BLaER1 treated with 17β-estradiol and CSF1 and Interleukin-3, amounts not matched to agents 10 nM and 100 nM (cell line): ENCODE results near the gene RGL1.

ENCODE experiments used
- H3K27ac ChIP-seq, 11 experiments: shearing (Covaris generic); formaldehyde crosslinking; 2 replicates each; pipeline ENCODE4 v1.8.1; 2022
- H3K27me3 ChIP-seq, 11 experiments: shearing (Covaris generic); formaldehyde crosslinking; 2 replicates each; pipeline ENCODE4 v1.8.1; 2022
- H3K36me3 ChIP-seq, 11 experiments: shearing (Covaris generic); formaldehyde crosslinking; 2 replicates each; pipeline ENCODE4 v1.8.1; 2022
- H3K4me1 ChIP-seq, 10 experiments: shearing (Covaris generic); formaldehyde crosslinking; 2 replicates each; pipeline ENCODE4 v1.8.1; 2022
- H3K4me2 ChIP-seq, 11 experiments: shearing (Covaris generic); formaldehyde crosslinking; 2 replicates each; pipeline ENCODE4 v1.8.1; 2022
- H3K4me3 ChIP-seq, 10 experiments: shearing (Covaris generic); formaldehyde crosslinking; 2 replicates each; pipeline ENCODE4 v1.8.1; 2022
- H3K9ac ChIP-seq, 11 experiments: shearing (Covaris generic); formaldehyde crosslinking; 2 replicates each; pipeline ENCODE4 v1.8.1; 2022
- H3K9me3 ChIP-seq, 11 experiments: shearing (Covaris generic); formaldehyde crosslinking; replicated peaks in 1 of 11; 2 replicates each; pipeline ENCODE4 v1.8.1; 2022
- H4K20me1 ChIP-seq, 11 experiments: shearing (Covaris generic); formaldehyde crosslinking; 2 replicates each; pipeline ENCODE4 v1.8.1; 2022
- Cebpa-rat ChIP-seq, 11 experiments: shearing (Covaris generic); IDR thresholded peaks; 2 replicates each; pipeline ENCODE4 v1.8.1; 2022

The RGL1 gene

DNA sequence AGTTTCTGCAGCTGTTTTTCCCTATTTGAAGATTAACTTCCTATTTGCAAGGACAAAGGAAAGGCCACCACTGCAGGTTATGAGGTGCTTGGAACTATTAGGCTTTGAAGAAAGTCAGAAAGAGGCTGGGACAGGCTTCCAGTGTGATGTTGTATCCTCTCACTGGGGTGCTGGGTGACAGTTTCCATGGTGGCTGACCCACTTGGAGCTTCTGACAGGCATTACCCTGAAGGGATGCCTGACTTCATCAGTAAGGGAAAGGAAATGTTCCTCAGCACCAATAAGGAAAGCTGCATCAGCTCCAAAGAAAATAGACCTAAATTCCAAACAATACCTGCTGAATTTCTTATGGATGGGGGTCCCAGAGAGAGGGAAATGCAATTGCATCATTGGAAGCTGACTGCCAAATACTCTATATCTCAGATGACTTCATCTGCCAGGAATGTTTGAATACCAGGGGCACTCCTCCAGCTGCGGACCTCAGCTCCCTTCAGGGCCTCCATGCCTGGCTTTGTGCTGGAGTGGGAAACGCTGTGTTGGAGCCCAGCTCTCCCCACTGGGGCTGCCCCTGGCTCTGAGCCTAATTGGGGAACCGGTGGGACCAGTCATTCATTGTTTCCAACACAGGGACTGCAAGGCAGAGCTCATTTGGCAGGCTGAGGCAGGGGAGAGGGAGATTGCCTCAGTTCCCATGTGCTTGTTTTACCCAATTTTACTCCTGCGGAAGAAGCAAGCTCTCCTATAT is 76.6 kb downstream of the RGL1 start:
- Histone ChIP-seq H3K36me3 (peaks cover 64 to 99% (median 72%) of the 10 kb centered on the region in 11 experiments), H3K9ac (peak overlapping the region in 2 of 11 experiments; percentile 9 to 83; a peak in 2 of 22 replicates), H3K4me1 (peaks cover 67 to 100% (median 95%) of the 10 kb centered on the region in 10 experiments), H4K20me1 (no peaks in the 10 kb centered on the region), H3K27ac (peak overlapping the region in 8 of 11 experiments; percentile 20 to 96 (median 56); a peak in 13 of 22 replicates), H3K27me3 (no peaks in the 10 kb centered on the region), H3K4me2 (peak overlapping the region in 10 of 11 experiments; percentile 7 to 92 (median 42); a peak in 15 of 22 replicates), H3K9me3 (peaks cover 0 to 53% (median 34%) of the 10 kb centered on the region in 11 experiments; a peak in 15 of 22 replicates), H3K4me3 (no peak overlapping the region)
- TF ChIP-seq Cebpa-rat (IDR thresholded peaks at IDR 0.05), result no peak

DNA sequence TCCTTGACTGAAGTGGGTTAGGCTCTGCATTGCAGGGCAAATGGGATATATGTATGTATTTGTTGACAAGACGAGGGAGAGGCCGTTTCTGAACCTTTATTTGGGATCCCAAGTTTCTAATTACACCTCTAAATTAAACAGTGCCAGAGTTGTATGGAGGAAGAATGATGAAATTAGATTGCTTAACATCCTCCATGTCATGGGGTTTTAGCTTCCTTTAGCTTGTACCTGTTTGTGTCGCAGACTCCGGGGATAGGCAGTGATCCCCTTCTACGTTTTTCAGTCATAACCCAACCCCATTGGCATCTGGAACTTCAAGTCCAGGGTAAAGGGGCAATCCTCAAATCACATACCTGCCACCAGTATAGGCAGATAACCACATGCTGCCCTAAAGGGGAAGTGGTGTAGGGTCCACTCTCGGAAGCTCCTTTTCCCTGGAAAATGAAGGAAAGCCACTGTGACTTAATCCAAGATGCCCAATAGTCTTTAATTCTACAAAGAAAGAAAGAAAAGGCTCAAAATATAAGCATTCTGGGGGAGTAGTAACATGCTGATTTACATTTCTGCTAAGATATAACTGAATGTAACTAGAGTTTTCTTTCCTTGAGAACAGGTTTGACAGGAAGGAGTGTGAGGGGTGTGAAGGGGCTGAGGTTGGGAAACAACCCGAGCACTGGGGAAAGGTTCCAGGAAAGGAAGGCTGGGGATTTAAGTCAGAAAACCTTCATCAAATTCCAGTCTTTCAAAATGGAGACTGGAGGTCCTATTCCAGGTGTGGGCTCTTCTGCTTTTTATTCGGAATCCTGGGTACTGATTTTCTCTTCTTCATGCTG is 77.6 kb downstream of the RGL1 start:
- H3K27ac ChIP-seq, result peak overlapping the region in 10 of 11 experiments; percentile 5 to 96 (median 58); a peak in 15 of 22 replicates
- H3K4me2 ChIP-seq, result peak overlapping the region; percentile 20 to 92 (median 44); a peak in 19 of 22 replicates
- H3K27me3 ChIP-seq, result no peaks in the 10 kb centered on the region
- H4K20me1 ChIP-seq, result no peaks in the 10 kb centered on the region
- peaks cover 0 to 56% (median 34%) of the 10 kb centered on the region in 11 experiments; a peak in 15 of 22 replicates for H3K9me3 ChIP-seq
- H3K4me1 ChIP-seq, result peaks cover 61 to 98% (median 92%) of the 10 kb centered on the region in 10 experiments
- no peak for TF ChIP-seq Cebpa-rat (IDR thresholded peaks at IDR 0.05)
- peak overlapping the region in 3 of 11 experiments; percentile 63 to 83 (median 76); a peak in 5 of 22 replicates for H3K9ac ChIP-seq
- no peak overlapping the region for H3K4me3 ChIP-seq
- peaks cover 66 to 97% (median 76%) of the 10 kb centered on the region in 11 experiments for H3K36me3 ChIP-seq

DNA sequence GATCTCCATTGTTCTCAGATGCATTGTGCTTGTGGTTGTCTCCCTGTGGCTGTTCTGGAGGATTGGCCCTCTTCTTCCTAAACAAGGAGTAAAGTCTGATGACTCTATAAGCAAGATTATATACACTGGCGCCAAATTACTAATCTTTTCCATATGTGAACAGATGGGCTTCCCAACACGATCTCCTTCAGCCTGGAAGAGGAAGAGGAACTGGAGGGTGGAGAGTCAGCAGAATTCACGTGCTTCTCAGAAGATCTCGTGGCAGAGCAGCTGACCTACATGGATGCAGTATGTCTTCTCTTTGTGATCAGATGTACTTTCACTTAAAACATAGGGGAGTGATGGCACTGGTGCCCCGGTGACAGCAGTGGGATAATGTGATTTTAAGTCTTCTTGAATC is 78.7 kb downstream of the RGL1 start:
- Histone ChIP-seq H4K20me1 (no peaks in the 10 kb centered on the region), H3K9ac (peak overlapping the region in 3 of 11 experiments; percentile 63 to 83 (median 76); a peak in 6 of 22 replicates), H3K27ac (peak overlapping the region; percentile 23 to 96 (median 56); a peak in 21 of 22 replicates), H3K4me1 (peaks cover 68 to 98% (median 94%) of the 10 kb centered on the region in 10 experiments), H3K36me3 (peaks cover 66 to 97% (median 75%) of the 10 kb centered on the region in 11 experiments), H3K27me3 (no peaks in the 10 kb centered on the region), H3K9me3 (peaks cover 0 to 56% (median 34%) of the 10 kb centered on the region in 11 experiments; a peak in 15 of 22 replicates), H3K4me2 (peak overlapping the region; percentile 20 to 92 (median 38); a peak in 20 of 22 replicates), H3K4me3 (no peak overlapping the region)
- TF ChIP-seq Cebpa-rat (IDR thresholded peaks at IDR 0.05), result no peak

DNA sequence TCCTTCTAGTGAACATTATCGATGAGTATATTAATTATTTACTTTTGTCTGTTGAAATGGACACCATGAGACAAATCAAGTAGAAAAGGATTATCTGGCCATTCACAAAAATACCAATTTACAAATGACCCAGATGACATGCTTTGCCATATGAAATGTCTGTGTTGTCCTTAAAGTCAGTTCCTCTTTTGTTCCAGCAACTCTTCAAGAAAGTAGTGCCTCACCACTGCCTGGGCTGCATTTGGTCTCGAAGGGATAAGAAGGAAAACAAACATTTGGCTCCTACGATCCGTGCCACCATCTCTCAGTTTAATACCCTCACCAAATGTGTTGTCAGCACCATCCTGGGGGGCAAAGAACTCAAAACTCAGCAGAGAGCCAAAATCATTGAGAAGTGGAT is 79.6 kb downstream of the RGL1 start:
- H3K4me2 ChIP-seq, result peak overlapping the region; percentile 3 to 92 (median 38); a peak in 19 of 22 replicates
- peaks cover 72 to 98% (median 83%) of the 10 kb centered on the region in 11 experiments for H3K36me3 ChIP-seq
- no peaks in the 10 kb centered on the region for H4K20me1 ChIP-seq
- peaks cover 75 to 98% (median 95%) of the 10 kb centered on the region in 10 experiments for H3K4me1 ChIP-seq
- H3K27me3 ChIP-seq, result no peaks in the 10 kb centered on the region
- peak overlapping the region in 3 of 11 experiments; percentile 63 to 83 (median 76); a peak in 4 of 22 replicates for H3K9ac ChIP-seq
- peak overlapping the region; percentile 23 to 96 (median 56); a peak in 19 of 22 replicates for H3K27ac ChIP-seq
- no peak overlapping the region for H3K4me3 ChIP-seq
- peaks cover 0 to 56% (median 34%) of the 10 kb centered on the region in 11 experiments; a peak in 15 of 22 replicates for H3K9me3 ChIP-seq
- TF ChIP-seq Cebpa-rat (IDR thresholded peaks at IDR 0.05), result no peak

DNA sequence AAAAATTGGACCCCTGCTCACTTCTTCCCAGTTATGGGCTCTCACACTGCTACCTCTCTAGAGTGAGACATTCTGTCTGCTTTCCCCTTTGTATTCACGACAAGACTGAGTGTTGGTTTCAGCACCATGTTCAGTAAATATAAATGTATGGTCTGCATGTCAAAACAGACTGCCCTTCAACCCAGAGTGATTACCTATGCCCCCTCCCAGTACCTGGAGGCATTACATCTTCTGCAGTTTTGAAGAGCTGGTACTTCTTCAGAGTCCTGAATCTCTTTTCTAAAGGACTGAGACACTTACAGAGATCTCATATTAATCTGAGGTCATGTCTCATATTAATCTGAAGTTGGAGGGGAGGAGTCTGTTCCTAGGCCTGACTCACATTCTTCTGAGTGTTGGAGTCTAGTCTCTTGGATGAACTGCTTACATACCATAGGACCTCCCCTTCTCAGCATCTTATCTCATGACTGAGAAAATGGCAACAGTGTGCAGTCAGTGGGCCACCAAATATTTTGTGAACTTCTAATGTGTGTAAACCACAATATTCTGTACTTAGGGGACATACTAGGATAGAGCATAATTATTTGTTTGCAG is 80.3 kb downstream of the RGL1 start:
- Histone ChIP-seq H3K9me3 (peaks cover 0 to 56% (median 34%) of the 10 kb centered on the region in 11 experiments; a peak in 15 of 22 replicates), H3K27ac (peak overlapping the region in 10 of 11 experiments; percentile 23 to 96 (median 58); a peak in 15 of 22 replicates), H3K27me3 (no peaks in the 10 kb centered on the region), H4K20me1 (no peaks in the 10 kb centered on the region), H3K9ac (peak overlapping the region in 3 of 11 experiments; percentile 63 to 83 (median 76); a peak in 3 of 22 replicates), H3K4me1 (peaks cover 70 to 98% (median 96%) of the 10 kb centered on the region in 10 experiments), H3K4me2 (peak overlapping the region; percentile 3 to 92 (median 38); a peak in 13 of 22 replicates), H3K4me3 (no peak overlapping the region; a peak in 1 of 20 replicates), H3K36me3 (peaks cover 72 to 98% (median 83%) of the 10 kb centered on the region in 11 experiments)
- TF ChIP-seq Cebpa-rat (IDR thresholded peaks at IDR 0.05), result no peak

DNA sequence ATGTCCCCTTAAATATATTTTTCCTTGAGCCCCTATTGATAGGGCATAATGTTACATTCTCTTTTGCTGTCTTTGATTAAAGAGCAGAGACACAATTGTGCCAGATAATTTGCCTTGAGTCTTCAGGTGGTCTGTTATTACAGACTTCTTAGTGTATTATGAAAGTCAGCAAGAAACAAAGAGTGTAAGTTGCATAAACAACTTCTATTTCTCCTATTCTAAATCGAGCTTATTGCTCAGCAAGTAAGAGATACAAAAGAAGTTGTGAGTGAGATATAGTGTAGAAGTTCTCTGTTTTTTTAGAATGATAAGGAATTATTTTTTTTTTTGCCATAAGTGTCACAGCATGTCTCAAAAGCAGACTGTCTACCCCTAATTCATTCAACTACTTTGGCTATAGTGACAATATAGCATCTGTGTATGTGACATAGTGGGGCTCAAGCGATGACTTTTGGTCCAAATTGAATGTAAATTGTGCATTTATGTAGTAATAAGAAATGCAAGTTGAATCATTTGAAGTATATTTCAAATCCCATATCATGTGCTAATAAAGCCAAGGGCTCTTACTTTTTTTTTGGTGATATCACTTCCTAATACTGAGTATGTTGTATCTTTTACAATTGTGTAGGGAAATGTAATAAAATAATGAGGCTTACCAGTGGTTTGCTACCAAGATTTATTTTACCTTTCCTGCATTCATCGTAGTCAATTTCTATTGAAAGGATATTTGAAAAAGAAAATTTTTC is 81.3 kb downstream of the RGL1 start:
- H3K4me3 ChIP-seq, result no peak overlapping the region
- H3K9ac ChIP-seq, result peak overlapping the region in 1 of 11 experiments; percentile 56; a peak in 1 of 22 replicates
- H3K9me3 ChIP-seq, result peaks cover 0 to 51% (median 32%) of the 10 kb centered on the region in 11 experiments; a peak in 15 of 22 replicates
- H3K27ac ChIP-seq, result peak overlapping the region in 4 of 11 experiments; percentile 29 to 96 (median 90); a peak in 7 of 22 replicates
- no peak for TF ChIP-seq Cebpa-rat (IDR thresholded peaks at IDR 0.05)
- H3K4me2 ChIP-seq, result peak overlapping the region in 5 of 11 experiments; percentile 2 to 92 (median 38); a peak in 7 of 22 replicates
- no peaks in the 10 kb centered on the region for H4K20me1 ChIP-seq
- peaks cover 73 to 98% (median 95%) of the 10 kb centered on the region in 10 experiments for H3K4me1 ChIP-seq
- H3K27me3 ChIP-seq, result no peaks in the 10 kb centered on the region
- peaks cover 69 to 98% (median 78%) of the 10 kb centered on the region in 11 experiments for H3K36me3 ChIP-seq

DNA sequence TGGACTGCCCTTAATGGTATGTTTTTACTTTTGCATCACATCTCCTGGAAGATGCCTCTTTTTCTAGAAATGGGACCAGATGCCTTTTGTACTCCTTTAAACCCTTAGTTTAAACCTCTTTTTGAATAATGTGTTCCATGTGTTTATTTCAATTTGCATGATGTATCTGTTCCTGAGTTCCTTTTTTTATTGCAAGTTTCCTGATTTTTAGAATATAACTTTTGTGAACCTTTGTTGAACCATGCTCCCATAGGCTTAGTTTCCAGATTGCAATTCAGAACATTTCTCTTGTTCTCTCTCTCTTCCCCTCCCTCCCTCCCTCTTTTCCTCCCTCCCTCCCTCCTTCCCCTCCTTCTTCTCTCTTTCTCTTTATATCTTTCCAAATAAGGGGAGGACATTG is 81.9 kb downstream of the RGL1 start:
- Histone ChIP-seq H3K4me2 (peak overlapping the region in 5 of 11 experiments; percentile 2 to 92 (median 38); a peak in 6 of 22 replicates), H4K20me1 (no peaks in the 10 kb centered on the region), H3K36me3 (peaks cover 69 to 98% (median 78%) of the 10 kb centered on the region in 11 experiments), H3K9me3 (peaks cover 0 to 46% (median 29%) of the 10 kb centered on the region in 11 experiments; a peak in 15 of 22 replicates), H3K9ac (peak overlapping the region in 1 of 11 experiments; percentile 56; a peak in 1 of 22 replicates), H3K4me3 (no peak overlapping the region), H3K4me1 (peaks cover 67 to 98% (median 92%) of the 10 kb centered on the region in 10 experiments), H3K27me3 (no peaks in the 10 kb centered on the region), H3K27ac (peak overlapping the region in 6 of 11 experiments; percentile 67 to 96 (median 79); a peak in 8 of 22 replicates)
- no peak for TF ChIP-seq Cebpa-rat (IDR thresholded peaks at IDR 0.05)
